Fibroblast of pulmonary artery (primary cell): ENCODE data around the gene ZNF428.
"Not testable (repeated sequence)": the region's sequence is repeated elsewhere in the genome, so short reads cannot be mapped to it uniquely, and the experiment has no call there.

Source experiments
- DNase-seq: peaks from one replicate; pipeline ENCODE4 v3.0.0-alpha.2; 2010; ENCODE audit warnings: low read depth
- H3K4me3 ChIP-seq: replicated peaks from 2 replicates; pipeline ENCODE4 v1.5.1; 2011; ENCODE audit warnings: low read depth, mild to moderate bottlenecking, control low read depth, low read length, moderate library complexity
- CTCF ChIP-seq: IDR thresholded peaks from 2 replicates; pipeline ENCODE4 v1.5.1; 2011; ENCODE audit warnings: mild to moderate bottlenecking, control low read depth, low read length, inconsistent platforms; ENCODE audit errors: missing control alignments

ZNF428 gene

GRCh38 chr19:43660971-43661360 lies 41.5 kb upstream of the ZNF428 start:
- H3K4me3 ChIP-seq = no peak overlapping the region
- no peak for DNase-seq
- no peak for TF ChIP-seq CTCF

GRCh38 chr19:43660301-43660970 lies 41.0 kb upstream of the ZNF428 start:
- H3K4me3 ChIP-seq = no peak overlapping the region
- no peak for TF ChIP-seq CTCF
- no peak for DNase-seq

GRCh38 chr19:43658494-43658893 lies 39.1 kb upstream of the ZNF428 start:
- TF ChIP-seq CTCF = no peak
- no peak for DNase-seq
- H3K4me3 ChIP-seq = no peak overlapping the region

GRCh38 chr19:43658001-43658400 lies 38.6 kb upstream of the ZNF428 start:
- no peak for DNase-seq
- no peak for TF ChIP-seq CTCF
- no peak overlapping the region for H3K4me3 ChIP-seq

GRCh38 chr19:43656436-43656835 lies 37.0 kb upstream of the ZNF428 start:
- no peak for TF ChIP-seq CTCF
- no peak overlapping the region for H3K4me3 ChIP-seq
- no peak for DNase-seq

GRCh38 chr19:43652546-43652874 lies 33.1 kb upstream of the ZNF428 start:
- no peak for TF ChIP-seq CTCF
- no peak overlapping the region for H3K4me3 ChIP-seq
- no peak for DNase-seq

GRCh38 chr19:43651758-43652545 lies 32.5 kb upstream of the ZNF428 start:
- peak; percentile 85 for TF ChIP-seq CTCF
- DNase-seq = peak; percentile 77
- H3K4me3 ChIP-seq = no peak overlapping the region

GRCh38 chr19:43650276-43650675 lies 30.8 kb upstream of the ZNF428 start:
- H3K4me3 ChIP-seq, DNase-seq: not testable (repeated sequence)
